Activated gamma-delta T cell treated with anti-CD3 and anti-CD28 coated beads, Interleukin-2, amount 50 U/mL, for 16 hours (primary cell): ENCODE measurements around the gene KLF3.

Experiments
- DNase-seq: peaks from one replicate; pipeline ENCODE4 v3.0.0-alpha.2; 2020; ENCODE audit warnings: low read depth

KLF3 gene

GRCh38 chr4:38656111-38656510, 7.9 kb upstream of the KLF3 start:
- DNase-seq, result no peak

GRCh38 chr4:38659346-38659745, 4.7 kb upstream of the KLF3 start:
- no peak for DNase-seq

- DNase-seq, result no peak
These were observed 3.2 kb upstream of the KLF3 start for GRCh38 chr4:38660838-38661237.

- DNase-seq, result no peak
These were observed 2.6 kb upstream of the KLF3 start for GRCh38 chr4:38661371-38661770.

GRCh38 chr4:38662522-38663089, 1.4 kb upstream of the KLF3 start:
- no peak for DNase-seq

GRCh38 chr4:38663090-38663800, 754 bp upstream of the KLF3 start:
- DNase-seq, result no peak

- DNase-seq, result no peak
These were observed 855 bp downstream of the KLF3 start for GRCh38 chr4:38664706-38665401.

GRCh38 chr4:38665551-38666411, 1.8 kb downstream of the KLF3 start:
- DNase-seq, result no peak

- DNase-seq, result no peak
These were observed 2.7 kb downstream of the KLF3 start for GRCh38 chr4:38666766-38667084.

GRCh38 chr4:38667085-38667893, 3.3 kb downstream of the KLF3 start:
- DNase-seq, result peak; percentile 33

GRCh38 chr4:38668203-38668971, 4.4 kb downstream of the KLF3 start:
- DNase-seq, result no peak

- no peak for DNase-seq
These were observed 5.2 kb downstream of the KLF3 start for GRCh38 chr4:38669208-38669607.

GRCh38 chr4:38670109-38670901, 6.3 kb downstream of the KLF3 start:
- DNase-seq, result no peak

- no peak for DNase-seq
These were observed 7.1 kb downstream of the KLF3 start for GRCh38 chr4:38670939-38671591.

GRCh38 chr4:38671592-38671940, 7.6 kb downstream of the KLF3 start:
- no peak for DNase-seq

GRCh38 chr4:38672074-38672396, 8.0 kb downstream of the KLF3 start:
- DNase-seq, result no peak

GRCh38 chr4:38672397-38673129, 8.6 kb downstream of the KLF3 start:
- no peak for DNase-seq

GRCh38 chr4:38673130-38673978, 9.4 kb downstream of the KLF3 start:
- DNase-seq, result no peak
